Panc1 (cell line): Measurements from ENCODE around the gene CAPN10. TPM values are rescaled to one million over a fixed set of nuclear protein-coding genes. Genes with fewer than 3 reads are reported as not detected.
A peak's percentile ranks its signal among the peaks of the same experiment; 100 is the strongest.

Experiments
- ATAC-seq: fragments of 200-7000 bp; cut with Tn5 transposase; 2 replicates; pipeline ENCODE4 v1.9.1; 2020; ENCODE audit warnings: mild to moderate bottlenecking, moderate library complexity
- BruUV-seq: library from RNA; stranded (reverse); fragments of 400-500 nt; replicated peaks from 2 replicates; lab custom pipeline; 2021; lab: Mats Ljungman, UMichigan
- CTCF ChIA-PET: fragments of 300-600 bp; sonication (Branson Sonifier 250); formaldehyde crosslinking; loops from one replicate; lab custom pipeline; 2022; ENCODE audit warnings: antibody characterized with exemption; lab: Charles Lee
- POLR2A ChIA-PET: fragments of 300-600 bp; sonication (Branson Sonifier 250); formaldehyde crosslinking; loops from one replicate; lab custom pipeline; 2022; ENCODE audit warnings: antibody characterized with exemption; lab: Charles Lee
- DNase-seq: peaks from one replicate; pipeline ENCODE4 v3.0.0-alpha.2; 2010; ENCODE audit warnings: low read depth, low spot score
- H3K27ac ChIP-seq: 2 replicates; pipeline ENCODE4 v1.5.1; 2011; ENCODE audit warnings: mild to moderate bottlenecking, low read length, inconsistent platforms
- H3K27me3 ChIP-seq: fragments of 200-500 bp; sonication (Bioruptor generic); 2 replicates; pipeline ENCODE4 v1.6.0; 2014; ENCODE audit warnings: low read length, inconsistent platforms; ENCODE audit not compliant: control insufficient read depth, insufficient read depth
- H3K36me3 ChIP-seq: fragments of 200-500 bp; sonication (Bioruptor generic); 2 replicates; pipeline ENCODE4 v1.5.1; 2014; ENCODE audit warnings: inconsistent platforms, mild to moderate bottlenecking, low read length, moderate library complexity; ENCODE audit not compliant: control insufficient read depth, insufficient read depth
- H3K4me1 ChIP-seq: 2 replicates; pipeline ENCODE4 v1.5.1; 2011; ENCODE audit warnings: inconsistent platforms, mild to moderate bottlenecking, low read length, moderate library complexity; ENCODE audit not compliant: control insufficient read depth, insufficient read depth
- H3K4me3 ChIP-seq, 2 experiments: 2 replicates each; pipeline ENCODE4 v1.5.1; 2011 to 2012; ENCODE audit warnings: low read depth in 2 of 2, low read length in 2 of 2, mild to moderate bottlenecking in 2 of 2, inconsistent platforms in 1 of 2, moderate library complexity in 1 of 2
- H3K9me3 ChIP-seq: fragments of 200-500 bp; sonication (Bioruptor generic); 2 replicates; pipeline ENCODE4 v1.5.1; 2014; ENCODE audit warnings: low read depth, mild to moderate bottlenecking, inconsistent platforms, low read length, moderate library complexity; ENCODE audit not compliant: control insufficient read depth, insufficient read depth
- CTCF ChIP-seq: fragments of 450-650 bp; IDR thresholded peaks from 2 replicates; pipeline ENCODE4 v1.5.1; 2017; ENCODE audit warnings: mild to moderate bottlenecking
- POLR2AphosphoS5 ChIP-seq: IDR thresholded peaks from 2 replicates; pipeline ENCODE4 v1.6.1; 2012; ENCODE audit warnings: mild to moderate bottlenecking, low read depth, low read length, moderate library complexity
- SIN3A ChIP-seq: IDR thresholded peaks from 2 replicates; pipeline ENCODE4 v1.6.1; 2012; ENCODE audit warnings: low read depth, mild to moderate bottlenecking, low read length, moderate library complexity, borderline replicate concordance; ENCODE audit not compliant: insufficient read depth
- TCF7L2 ChIP-seq: IDR thresholded peaks from 2 replicates; pipeline ENCODE4 v1.6.1; 2011; ENCODE audit warnings: mild to moderate bottlenecking, low read depth, low read length, inconsistent platforms
- in situ Hi-C: cut with HindIII; loops from 2 replicates; pipeline ENCODE4 v1.10.0; 2016; ENCODE audit warnings: low sequenced_read_pairs, low pct_unique_long_range_greater_than_20kb
- intact Hi-C: fragments of 100-400 bp; cut with micrococcal nuclease; formaldehyde crosslinking; loops from one replicate; pipeline ENCODE4 v1.10.0; 2022; ENCODE audit not compliant: unreplicated experiment
- total RNA-seq: library from RNA; stranded (reverse); gene quantifications from one replicate; pipeline ENCODE4 v1.2.1, GENCODE V29; 2021; ENCODE audit not compliant: unreplicated experiment
- TF ChIP-seq, protein P1 (sequence below), 2 experiments: IDR thresholded peaks; 2 replicates each; pipeline ENCODE4 v1.6.1; 2011 to 2012; ENCODE audit warnings: low read depth in 2 of 2, control low read depth in 1 of 2, low read length in 1 of 2, mild to moderate bottlenecking in 1 of 2, moderate library complexity in 1 of 2; ENCODE audit not compliant: insufficient read depth in 1 of 2

Gene CAPN10
- total RNA-seq, 1 experiment from 2014 or later: 38.6 TPM

DNA sequence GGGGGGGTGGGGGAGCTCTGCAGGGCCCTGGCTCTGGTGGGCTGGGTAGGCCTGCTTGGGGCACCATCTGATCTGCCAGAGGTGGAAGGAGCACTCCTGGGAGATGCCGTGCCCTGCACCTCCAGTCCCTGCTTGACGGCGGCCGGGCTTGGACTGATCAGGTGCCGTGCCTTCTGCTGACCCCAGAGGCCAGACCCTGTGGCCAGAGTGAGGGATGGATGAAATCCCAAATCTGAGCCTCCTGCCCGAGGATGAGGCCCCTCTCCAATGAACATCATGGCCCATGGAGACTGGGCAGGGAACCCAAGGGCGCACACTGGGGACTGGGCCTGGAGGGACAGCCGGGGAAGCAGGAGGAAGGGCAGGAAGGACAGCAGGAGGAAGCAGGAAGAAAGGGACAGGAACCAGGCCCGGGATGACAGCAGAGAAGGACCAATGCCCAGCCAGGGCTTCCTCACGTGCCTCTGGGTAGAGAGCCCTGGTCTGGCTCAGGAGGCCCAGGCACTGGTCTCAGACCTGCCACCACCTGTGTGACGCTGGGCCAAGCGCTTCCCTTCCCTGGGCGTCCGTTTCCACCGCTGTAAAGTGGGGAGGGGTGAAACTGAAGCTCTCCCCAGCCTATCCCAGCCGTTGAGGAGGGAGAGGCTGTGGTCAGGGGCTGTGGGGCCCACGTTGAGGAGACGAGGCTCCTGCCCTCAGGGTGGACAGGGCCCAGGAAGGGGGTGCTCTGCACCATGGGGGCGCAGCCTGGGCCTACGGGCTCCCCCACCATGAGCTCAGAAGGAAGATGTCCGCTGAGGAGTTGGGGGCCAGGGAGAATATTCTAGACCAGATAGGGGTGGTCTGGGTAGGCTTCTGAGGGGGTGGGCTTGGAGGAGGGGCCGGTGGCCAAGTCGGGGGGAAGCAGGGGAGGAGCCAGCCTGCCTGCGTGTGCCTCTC, 37.7 kb downstream of the CAPN10 start:
- no peaks in the 10 kb centered on the region for H3K9me3 ChIP-seq
- peak; percentile 43 for ATAC-seq
- no peaks in the 10 kb centered on the region for H3K27me3 ChIP-seq
- H3K36me3 ChIP-seq: no peaks in the 10 kb centered on the region
- no peak overlapping the region for H3K27ac ChIP-seq
- no peaks in the 10 kb centered on the region; the same call in 1 of the 2 replicates for H3K4me1 ChIP-seq
- no peak overlapping the region for H3K4me3 ChIP-seq
- in situ Hi-C loops: no loop called here
- no peak for DNase-seq
- CTCF ChIA-PET: no interaction called here
- POLR2A ChIA-PET: no interaction called here
- BruUV-seq: no TSS peak
- TF ChIP-seq, protein P1, sequence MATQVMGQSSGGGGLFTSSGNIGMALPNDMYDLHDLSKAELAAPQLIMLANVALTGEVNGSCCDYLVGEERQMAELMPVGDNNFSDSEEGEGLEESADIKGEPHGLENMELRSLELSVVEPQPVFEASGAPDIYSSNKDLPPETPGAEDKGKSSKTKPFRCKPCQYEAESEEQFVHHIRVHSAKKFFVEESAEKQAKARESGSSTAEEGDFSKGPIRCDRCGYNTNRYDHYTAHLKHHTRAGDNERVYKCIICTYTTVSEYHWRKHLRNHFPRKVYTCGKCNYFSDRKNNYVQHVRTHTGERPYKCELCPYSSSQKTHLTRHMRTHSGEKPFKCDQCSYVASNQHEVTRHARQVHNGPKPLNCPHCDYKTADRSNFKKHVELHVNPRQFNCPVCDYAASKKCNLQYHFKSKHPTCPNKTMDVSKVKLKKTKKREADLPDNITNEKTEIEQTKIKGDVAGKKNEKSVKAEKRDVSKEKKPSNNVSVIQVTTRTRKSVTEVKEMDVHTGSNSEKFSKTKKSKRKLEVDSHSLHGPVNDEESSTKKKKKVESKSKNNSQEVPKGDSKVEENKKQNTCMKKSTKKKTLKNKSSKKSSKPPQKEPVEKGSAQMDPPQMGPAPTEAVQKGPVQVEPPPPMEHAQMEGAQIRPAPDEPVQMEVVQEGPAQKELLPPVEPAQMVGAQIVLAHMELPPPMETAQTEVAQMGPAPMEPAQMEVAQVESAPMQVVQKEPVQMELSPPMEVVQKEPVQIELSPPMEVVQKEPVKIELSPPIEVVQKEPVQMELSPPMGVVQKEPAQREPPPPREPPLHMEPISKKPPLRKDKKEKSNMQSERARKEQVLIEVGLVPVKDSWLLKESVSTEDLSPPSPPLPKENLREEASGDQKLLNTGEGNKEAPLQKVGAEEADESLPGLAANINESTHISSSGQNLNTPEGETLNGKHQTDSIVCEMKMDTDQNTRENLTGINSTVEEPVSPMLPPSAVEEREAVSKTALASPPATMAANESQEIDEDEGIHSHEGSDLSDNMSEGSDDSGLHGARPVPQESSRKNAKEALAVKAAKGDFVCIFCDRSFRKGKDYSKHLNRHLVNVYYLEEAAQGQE (IDR thresholded peaks at IDR 0.05; ENCODE audit: insufficient read depth in 1 of 2, low read depth in 2 of 2, low read length in 1 of 2): no peak
- TF ChIP-seq SIN3A: no peak
- TF ChIP-seq TCF7L2: no peak
- no peak for TF ChIP-seq CTCF
- TF ChIP-seq POLR2AphosphoS5: no peak
- intact Hi-C loops: no loop called here

DNA sequence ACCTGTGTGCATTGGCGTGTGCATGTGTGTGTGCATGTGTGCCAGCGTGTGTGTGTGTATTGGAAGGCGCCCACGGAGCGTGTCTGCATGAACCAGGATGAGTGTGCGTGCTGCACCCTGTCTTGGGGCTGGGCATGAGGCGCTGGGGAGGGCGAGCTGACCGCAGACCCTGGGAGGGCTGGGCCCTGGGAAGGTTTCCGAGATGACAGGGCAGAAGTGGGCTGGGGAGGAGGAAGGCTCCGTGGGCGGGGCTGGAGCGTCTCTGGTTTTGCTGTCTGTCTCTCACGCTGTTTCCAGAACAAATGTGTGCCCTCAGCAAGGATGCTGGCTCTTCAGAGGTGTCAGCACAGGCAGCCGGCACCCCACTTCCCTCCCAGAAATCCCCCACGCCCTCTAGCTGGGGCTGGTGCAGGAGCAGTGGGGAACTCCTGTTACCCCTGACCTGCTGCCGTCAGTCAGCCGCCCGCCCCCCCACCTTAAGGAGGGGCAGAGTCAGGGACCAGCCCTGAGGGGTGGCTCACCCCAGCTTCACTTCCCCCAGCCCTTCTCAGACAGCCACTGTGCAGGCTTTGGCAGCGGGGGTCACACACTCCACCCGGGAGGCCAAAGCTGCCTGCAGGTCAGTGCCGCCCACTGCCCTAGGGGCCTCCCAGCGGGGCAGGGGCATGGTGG, 38.6 kb downstream of the CAPN10 start, which contains the start of gene GPR35:
Gene GPR35, plus strand, starts transcription at position 531 of the 672 bp plus-strand sequence. CDS start 4,473 bp downstream, outside the sequence.
- Histone ChIP-seq H3K27ac (no peak within 1 kb of the TSS), H3K4me3 (no peak within 1 kb of the TSS), H3K27me3 (no peaks in the 10 kb centered on the region), H3K9me3 (no peaks in the 10 kb centered on the region), H3K4me1 (no peaks in the 10 kb centered on the region; the same call in 1 of the 2 replicates), H3K36me3 (no peaks in the 10 kb centered on the region)
- TF ChIP-seq SIN3A (no peak), POLR2AphosphoS5 (no peak), TCF7L2 (no peak), CTCF (no peak)
- TF ChIP-seq, protein P1 (IDR thresholded peaks at IDR 0.05; ENCODE audit: insufficient read depth in 1 of 2, low read depth in 2 of 2, low read length in 1 of 2): no peak
- no TSS peak for BruUV-seq
- ATAC-seq (peak; percentile 64), DNase-seq (no peak)
- intact Hi-C loops (no loop called here), in situ Hi-C loops (no loop called here)
- ChIA-PET CTCF (no interaction called here), POLR2A (no interaction called here)
